ENCODE measurements around the gene DPYD. TPM values are rescaled to one million over a fixed set of nuclear protein-coding genes. Genes with fewer than 3 reads are reported as not detected.

Gene DPYD
- total RNA-seq, 1 donor from 2014 or later: 54.7 TPM

- DNase-seq (ENCODE audit: low read depth, low spot score): no peak
Measured at GRCh38 chr1:97792655-97793054, 128.2 kb downstream of the DPYD start.

DNA sequence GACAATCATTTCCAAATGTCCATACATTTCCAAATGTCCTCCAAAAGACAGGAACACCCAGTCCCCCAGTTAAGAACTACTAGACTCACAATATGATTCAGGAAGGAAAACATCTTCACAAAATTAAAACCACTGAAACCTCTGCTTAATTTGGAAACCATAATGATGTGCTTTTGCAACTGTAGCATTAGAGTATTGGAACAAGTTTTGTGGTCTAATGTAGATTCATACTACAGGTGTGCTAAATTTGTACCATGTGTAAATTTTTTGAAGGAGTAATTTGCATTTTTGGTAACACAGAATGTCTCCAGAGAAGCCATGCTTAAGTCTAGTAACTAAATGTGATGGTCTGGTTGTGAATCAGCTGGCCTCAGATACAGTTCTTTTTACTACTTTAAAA lies 129.6 kb downstream of the DPYD start:
- no peak for DNase-seq (ENCODE audit: low read depth, low spot score)

- DNase-seq (ENCODE audit: low read depth, low spot score): no peak
Measured at GRCh38 chr1:97787231-97787630, 133.6 kb downstream of the DPYD start.

GRCh38 chr1:97784661-97785060 lies 136.2 kb downstream of the DPYD start:
- DNase-seq (ENCODE audit: low read depth, low spot score): no peak

- DNase-seq (ENCODE audit: low read depth, low spot score): no peak
Measured at GRCh38 chr1:97783751-97784150, 137.1 kb downstream of the DPYD start.

DNA sequence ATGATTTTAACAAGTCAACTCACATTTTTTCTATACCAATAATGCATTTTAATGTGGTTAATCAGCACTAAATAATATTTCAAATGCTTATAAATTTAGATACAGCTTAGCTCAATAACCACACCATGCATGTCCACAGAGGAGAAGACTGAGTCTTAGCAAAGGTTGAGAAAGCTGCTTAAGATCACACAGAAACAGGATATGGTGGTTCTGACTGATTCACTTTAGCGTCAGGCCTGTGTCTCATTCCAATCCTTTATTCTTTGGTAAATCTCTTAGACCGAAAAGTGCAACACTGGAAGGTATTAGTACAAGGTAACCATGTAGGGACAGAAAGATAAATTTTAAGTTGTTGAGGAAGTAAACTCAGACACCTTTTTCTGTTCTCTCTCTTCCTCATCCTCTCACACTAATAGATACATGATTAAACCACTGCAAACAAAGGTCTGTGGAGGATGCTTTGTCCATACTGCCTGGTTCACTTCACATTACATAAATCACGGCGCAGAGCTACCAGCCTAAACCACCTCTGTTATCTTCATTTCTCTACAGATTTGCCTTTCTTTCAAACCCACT lies 139.0 kb downstream of the DPYD start:
- no peak for DNase-seq (ENCODE audit: low read depth, low spot score)

GRCh38 chr1:97780884-97781283 lies 139.9 kb downstream of the DPYD start:
- DNase-seq (ENCODE audit: low read depth, low spot score): no peak

DNA sequence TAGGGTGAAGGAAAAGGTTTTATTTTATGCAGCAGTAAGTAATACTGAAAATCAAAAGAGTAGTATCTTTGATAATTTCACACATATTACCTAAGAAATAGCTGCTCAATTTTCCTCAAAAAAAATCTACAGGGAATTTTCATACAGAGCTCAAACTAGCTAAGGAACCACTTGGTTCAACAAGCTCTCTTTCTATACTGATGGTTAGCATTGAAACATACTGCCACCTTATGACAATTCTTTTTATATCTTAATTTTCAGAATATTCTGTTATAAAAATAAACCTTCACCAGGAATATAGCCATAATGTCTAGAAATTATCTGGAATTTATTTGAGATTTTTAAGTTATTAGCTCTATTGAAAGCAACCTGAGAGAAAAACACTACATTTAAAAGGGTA lies 142.1 kb downstream of the DPYD start:
- no peak for DNase-seq (ENCODE audit: low read depth, low spot score)

- DNase-seq (ENCODE audit: low read depth, low spot score): no peak
Measured at GRCh38 chr1:97770376-97770775, 150.5 kb downstream of the DPYD start.

DNA sequence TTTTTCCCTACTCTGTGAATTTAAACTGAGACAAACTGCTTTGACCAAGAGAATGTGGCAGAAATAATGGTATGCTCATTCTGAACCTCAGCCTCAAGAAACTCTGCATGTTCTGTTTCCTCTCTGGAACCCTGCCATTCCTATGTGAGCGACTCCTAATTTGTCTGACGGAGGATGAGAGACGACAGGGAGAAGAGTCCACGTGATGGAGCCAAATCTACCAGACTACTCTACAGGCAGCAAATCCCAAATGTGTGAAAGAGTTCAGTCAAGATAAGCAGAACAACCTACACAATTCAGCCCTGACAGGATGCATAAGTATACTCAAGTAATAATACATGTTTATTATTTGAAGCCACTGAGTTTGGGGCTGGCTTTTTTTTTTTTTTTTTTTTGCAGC lies 153.5 kb downstream of the DPYD start:
- DNase-seq (ENCODE audit: low read depth, low spot score): no peak

DNA sequence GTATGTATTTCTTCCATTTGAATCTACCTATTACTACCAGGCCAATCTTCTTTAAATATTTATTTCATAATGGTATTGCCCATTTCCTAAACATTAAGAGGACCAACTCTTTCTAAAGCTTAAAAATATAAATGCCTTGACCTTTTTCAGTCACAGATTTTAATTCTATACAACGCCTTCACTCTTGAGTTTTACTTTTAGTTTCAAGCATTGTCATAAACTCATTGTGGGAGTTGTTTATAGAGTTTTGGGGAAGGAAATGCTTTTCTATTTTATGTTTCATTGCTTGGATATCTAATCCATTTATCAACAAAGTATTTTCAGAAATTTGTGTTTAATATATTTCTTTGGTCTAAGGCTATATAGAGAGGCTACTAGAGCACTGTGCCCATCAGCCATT lies 155.8 kb downstream of the DPYD start:
- DNase-seq (ENCODE audit: low read depth, low spot score): no peak

GRCh38 chr1:97761637-97762036 lies 159.2 kb downstream of the DPYD start:
- DNase-seq (ENCODE audit: low read depth, low spot score): no peak

DNA sequence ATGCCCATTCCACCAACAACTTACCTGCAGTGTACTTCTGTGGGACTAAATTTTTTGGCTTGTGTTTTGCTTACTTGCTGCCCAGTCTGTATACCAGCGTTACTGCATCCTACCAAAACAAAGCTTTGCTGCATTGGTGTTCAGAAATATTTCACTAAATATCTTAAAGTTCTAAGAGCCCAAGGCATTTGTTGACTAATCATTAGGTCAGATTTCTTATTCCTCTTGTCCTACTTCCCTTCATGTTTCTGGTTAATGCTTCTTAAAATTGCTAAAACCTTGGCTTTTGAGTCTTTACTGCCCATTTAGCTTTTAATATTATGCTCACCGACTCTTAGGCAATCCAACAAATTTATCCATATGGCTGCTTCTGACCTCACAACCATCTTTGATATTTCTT lies 161.8 kb downstream of the DPYD start:
- DNase-seq (ENCODE audit: low read depth, low spot score): no peak

- DNase-seq (ENCODE audit: low read depth, low spot score): no peak
Measured at GRCh38 chr1:97758541-97759057, 162.2 kb downstream of the DPYD start.

DNA sequence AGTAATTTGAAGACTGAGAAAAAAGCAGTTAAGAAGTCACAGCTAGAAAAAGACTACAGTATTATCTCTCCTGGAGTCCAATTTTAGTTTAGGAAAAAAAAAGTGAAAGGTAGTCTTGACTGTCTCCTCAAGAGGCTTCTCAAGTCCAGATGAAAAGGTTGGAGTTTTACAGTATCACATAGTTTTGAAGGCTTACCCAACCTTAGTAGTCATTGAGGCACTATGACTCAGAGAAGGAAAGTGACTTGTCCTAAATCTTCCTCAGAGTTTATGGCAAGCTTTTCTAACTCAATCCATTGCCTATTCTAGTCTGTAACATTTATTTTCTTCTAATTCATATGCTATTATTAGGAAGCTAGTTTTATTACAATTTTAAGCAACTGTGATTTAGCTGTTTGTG lies 174.9 kb downstream of the DPYD start:
- DNase-seq (ENCODE audit: low read depth, low spot score): no peak

DNA sequence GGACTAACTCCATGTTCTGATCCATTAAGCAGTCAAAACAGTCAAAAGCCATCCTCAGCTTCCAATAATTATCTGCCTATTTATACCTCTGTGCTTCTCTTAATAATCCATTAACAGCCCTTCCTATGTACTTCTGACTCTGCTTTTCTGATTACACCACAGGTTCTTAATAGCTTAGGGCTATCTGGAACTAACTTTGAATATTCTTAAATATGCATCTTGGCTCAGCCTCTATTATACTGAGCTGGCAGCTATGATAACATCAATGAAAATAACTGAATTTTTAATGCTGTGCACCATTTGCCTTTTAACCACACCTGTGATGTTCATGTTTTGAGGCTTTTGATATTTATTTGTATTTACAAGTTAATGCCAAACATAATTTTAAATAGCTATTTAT lies 175.9 kb downstream of the DPYD start:
- DNase-seq (ENCODE audit: low read depth, low spot score): no peak

DNA sequence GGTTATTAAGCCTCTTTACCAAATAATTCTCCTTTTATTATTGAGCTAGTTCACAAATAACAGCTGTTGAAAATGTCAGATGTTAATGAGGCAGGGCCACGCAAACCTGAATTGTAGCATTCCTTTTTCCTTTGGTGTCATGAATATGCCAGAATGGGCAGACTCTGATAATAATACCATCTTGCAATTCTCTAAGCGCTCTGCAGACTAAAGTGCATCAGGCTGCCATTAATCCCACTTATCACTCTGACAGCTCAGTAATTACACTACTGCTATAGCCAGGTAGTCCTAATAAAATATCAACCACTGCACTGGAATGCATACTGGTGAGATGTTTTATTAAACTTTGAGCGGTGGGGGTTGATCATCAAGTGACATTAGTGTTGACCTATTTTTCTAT lies 177.7 kb downstream of the DPYD start:
- DNase-seq (ENCODE audit: low read depth, low spot score): no peak

- no peak for DNase-seq (ENCODE audit: low read depth, low spot score)
Measured at GRCh38 chr1:97740891-97741290, 179.9 kb downstream of the DPYD start.

GRCh38 chr1:97739596-97740103 lies 181.2 kb downstream of the DPYD start:
- no peak for DNase-seq (ENCODE audit: low read depth, low spot score)

DNA sequence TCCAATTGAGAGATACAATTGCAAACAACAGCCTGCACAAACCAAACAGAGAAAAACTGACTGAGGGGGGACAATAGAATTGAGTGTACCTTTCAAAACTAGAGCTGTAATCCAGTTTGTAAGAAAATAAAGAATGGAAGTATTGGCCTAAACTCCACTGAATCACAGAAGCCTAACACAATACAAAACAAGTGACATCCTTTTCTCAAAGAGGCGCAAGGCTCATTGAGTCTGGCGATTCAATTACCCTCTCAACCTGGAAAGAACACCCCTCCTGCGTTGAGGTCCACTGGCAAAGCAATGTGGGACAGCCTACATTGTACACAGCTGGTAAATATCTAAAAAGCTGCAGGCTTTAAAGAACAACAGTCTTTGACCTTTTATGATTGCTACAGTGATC lies 182.6 kb downstream of the DPYD start:
- no peak for DNase-seq (ENCODE audit: low read depth, low spot score)

GRCh38 chr1:97730271-97730670 lies 190.6 kb downstream of the DPYD start:
- DNase-seq (ENCODE audit: low read depth, low spot score): no peak

DNA sequence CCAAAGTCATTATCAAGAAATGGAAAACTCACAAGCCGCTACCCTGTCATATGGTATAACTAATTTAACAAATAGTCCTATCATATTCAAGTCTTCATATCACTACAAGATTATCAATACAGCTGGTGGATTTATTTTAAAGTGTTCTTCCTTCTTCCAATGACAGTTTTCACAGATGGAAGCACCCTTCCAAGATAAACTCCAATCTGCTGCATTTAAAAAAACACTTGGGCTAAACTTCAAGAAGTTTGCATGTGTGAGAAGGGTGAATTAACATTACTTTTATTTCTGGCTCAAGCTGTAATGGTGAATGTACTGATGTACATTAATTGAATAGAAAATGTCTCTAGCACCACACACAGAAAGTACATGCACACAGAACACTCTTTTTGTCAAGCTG lies 192.4 kb downstream of the DPYD start:
- DNase-seq (ENCODE audit: low read depth, low spot score): no peak

GRCh38 chr1:97727029-97727428 lies 193.8 kb downstream of the DPYD start:
- DNase-seq (ENCODE audit: low read depth, low spot score): no peak

- no peak for DNase-seq (ENCODE audit: low read depth, low spot score)
Measured at GRCh38 chr1:97726386-97726785, 194.4 kb downstream of the DPYD start.

All from pulmonary artery endothelial cell (primary cell).